ENCODE measurements around the gene ZNF662.

The ZNF662 gene

GRCh38 chr3:42894698-42895579 is 11.0 kb upstream of the ZNF662 start:
- no peak for ATAC-seq
- TF ChIP-seq ZFP30 (CRISPR knock-in tag; IDR thresholded peaks at IDR 0.05) = no peak
- no peak for TF ChIP-seq ZC3H10 (CRISPR knock-in tag; IDR thresholded peaks at IDR 0.05)
- no peak for TF ChIP-seq RARB (CRISPR knock-in tag; IDR thresholded peaks at IDR 0.05)
- TF ChIP-seq ZNF70 (CRISPR knock-in tag; IDR thresholded peaks at IDR 0.05) = no peak
- no peak for TF ChIP-seq ESRRG (CRISPR knock-in tag; IDR thresholded peaks at IDR 0.05)
- no peak for TF ChIP-seq PATZ1 (CRISPR knock-in tag; IDR thresholded peaks at IDR 0.05; ENCODE audit: borderline replicate concordance)
- TF ChIP-seq BACH2 (CRISPR knock-in tag; IDR thresholded peaks at IDR 0.05; ENCODE audit: borderline replicate concordance) = no peak
- no peak for TF ChIP-seq TSHZ2 (CRISPR knock-in tag; IDR thresholded peaks at IDR 0.05)
- no peak for TF ChIP-seq ZNF565 (CRISPR knock-in tag; conservative IDR thresholded peaks at IDR 0.05; ENCODE audit: low read depth)
- TF ChIP-seq TOX (CRISPR knock-in tag; IDR thresholded peaks at IDR 0.05; ENCODE audit: borderline replicate concordance) = no peak
- no peak for TF ChIP-seq ARNTL (CRISPR knock-in tag; IDR thresholded peaks at IDR 0.05; ENCODE audit: borderline replicate concordance, low read depth)
- no peak for TF ChIP-seq CREB5 (CRISPR knock-in tag; IDR thresholded peaks at IDR 0.05; ENCODE audit: low read depth)
- TF ChIP-seq, protein P1, sequence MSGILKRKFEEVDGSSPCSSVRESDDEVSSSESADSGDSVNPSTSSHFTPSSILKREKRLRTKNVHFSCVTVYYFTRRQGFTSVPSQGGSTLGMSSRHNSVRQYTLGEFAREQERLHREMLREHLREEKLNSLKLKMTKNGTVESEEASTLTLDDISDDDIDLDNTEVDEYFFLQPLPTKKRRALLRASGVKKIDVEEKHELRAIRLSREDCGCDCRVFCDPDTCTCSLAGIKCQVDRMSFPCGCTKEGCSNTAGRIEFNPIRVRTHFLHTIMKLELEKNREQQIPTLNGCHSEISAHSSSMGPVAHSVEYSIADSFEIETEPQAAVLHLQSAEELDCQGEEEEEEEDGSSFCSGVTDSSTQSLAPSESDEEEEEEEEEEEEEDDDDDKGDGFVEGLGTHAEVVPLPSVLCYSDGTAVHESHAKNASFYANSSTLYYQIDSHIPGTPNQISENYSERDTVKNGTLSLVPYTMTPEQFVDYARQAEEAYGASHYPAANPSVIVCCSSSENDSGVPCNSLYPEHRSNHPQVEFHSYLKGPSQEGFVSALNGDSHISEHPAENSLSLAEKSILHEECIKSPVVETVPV (CRISPR knock-in tag; IDR thresholded peaks at IDR 0.05) = no peak

GRCh38 chr3:42895580-42895868 is 10.4 kb upstream of the ZNF662 start:
- ATAC-seq = no peak

More at GRCh38 chr3:42895580-42895868, 10.4 kb upstream of the ZNF662 start:
- TF ChIP-seq GLIS3 (CRISPR knock-in tag; IDR thresholded peaks at IDR 0.05) = no peak
- no peak for TF ChIP-seq CSDC2 (CRISPR knock-in tag; IDR thresholded peaks at IDR 0.05)
- TF ChIP-seq ISL1 (CRISPR knock-in tag; IDR thresholded peaks at IDR 0.05) = no peak
- no peak for TF ChIP-seq BACH2 (CRISPR knock-in tag; IDR thresholded peaks at IDR 0.05; ENCODE audit: borderline replicate concordance)
- TF ChIP-seq PATZ1 (CRISPR knock-in tag; IDR thresholded peaks at IDR 0.05; ENCODE audit: borderline replicate concordance) = no peak
- TF ChIP-seq ZFP3 (CRISPR knock-in tag; IDR thresholded peaks at IDR 0.05) = no peak
- TF ChIP-seq TSHZ2 (CRISPR knock-in tag; IDR thresholded peaks at IDR 0.05) = no peak
- TF ChIP-seq, protein P1 (CRISPR knock-in tag; IDR thresholded peaks at IDR 0.05) = no peak
- TF ChIP-seq ZNF70 (CRISPR knock-in tag; IDR thresholded peaks at IDR 0.05) = no peak
- TF ChIP-seq SNAI2 (CRISPR knock-in tag; IDR thresholded peaks at IDR 0.05) = no peak
- TF ChIP-seq ZNF8 (CRISPR knock-in tag; IDR thresholded peaks at IDR 0.05) = no peak
- TF ChIP-seq ZNF565 (CRISPR knock-in tag; conservative IDR thresholded peaks at IDR 0.05; ENCODE audit: low read depth) = no peak
- TF ChIP-seq ESRRG (CRISPR knock-in tag; IDR thresholded peaks at IDR 0.05) = no peak
- TF ChIP-seq ARNTL (CRISPR knock-in tag; IDR thresholded peaks at IDR 0.05; ENCODE audit: borderline replicate concordance, low read depth) = no peak
- TF ChIP-seq ZC3H10 (CRISPR knock-in tag; IDR thresholded peaks at IDR 0.05) = no peak
- TF ChIP-seq TCF4 (CRISPR knock-in tag; IDR thresholded peaks at IDR 0.05; ENCODE audit: borderline replicate concordance) = no peak
- TF ChIP-seq PPARA (CRISPR knock-in tag; IDR thresholded peaks at IDR 0.05; ENCODE audit: borderline replicate concordance) = no peak
- TF ChIP-seq, protein P2, sequence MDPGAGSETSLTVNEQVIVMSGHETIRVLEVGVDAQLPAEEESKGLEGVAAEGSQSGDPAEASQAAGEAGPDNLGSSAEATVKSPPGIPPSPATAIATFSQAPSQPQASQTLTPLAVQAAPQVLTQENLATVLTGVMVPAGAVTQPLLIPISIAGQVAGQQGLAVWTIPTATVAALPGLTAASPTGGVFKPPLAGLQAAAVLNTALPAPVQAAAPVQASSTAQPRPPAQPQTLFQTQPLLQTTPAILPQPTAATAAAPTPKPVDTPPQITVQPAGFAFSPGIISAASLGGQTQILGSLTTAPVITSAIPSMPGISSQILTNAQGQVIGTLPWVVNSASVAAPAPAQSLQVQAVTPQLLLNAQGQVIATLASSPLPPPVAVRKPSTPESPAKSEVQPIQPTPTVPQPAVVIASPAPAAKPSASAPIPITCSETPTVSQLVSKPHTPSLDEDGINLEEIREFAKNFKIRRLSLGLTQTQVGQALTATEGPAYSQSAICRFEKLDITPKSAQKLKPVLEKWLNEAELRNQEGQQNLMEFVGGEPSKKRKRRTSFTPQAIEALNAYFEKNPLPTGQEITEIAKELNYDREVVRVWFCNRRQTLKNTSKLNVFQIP (CRISPR knock-in tag; IDR thresholded peaks at IDR 0.05; ENCODE audit: borderline replicate concordance, low read depth) = no peak
- TF ChIP-seq RARB (CRISPR knock-in tag; IDR thresholded peaks at IDR 0.05) = no peak

Data from SK-N-SH treated with all-trans-retinoic acid at 6 μM for 48 hours (cell line).